HG02870 (cell line): ENCODE measurements around the gene CDK19.
"Not testable (repeated sequence)": the region's sequence is repeated elsewhere in the genome, so short reads cannot be mapped to it uniquely, and the experiment has no call there.

Experiments used
- ATAC-seq: cut with Tn5 transposase; IDR thresholded peaks from one replicate; pipeline ENCODE4 v1.9.1; 2021; ENCODE audit warnings: mild to moderate bottlenecking, moderate library complexity; ENCODE audit not compliant: unreplicated experiment

Gene CDK19

GRCh38 chr6:110592765-110593164 is 222.5 kb downstream of the CDK19 start:
- ATAC-seq = no peak

GRCh38 chr6:110590821-110591351 is 224.4 kb downstream of the CDK19 start:
- ATAC-seq = peak; percentile 31

- peak; percentile 91 for ATAC-seq
These were observed 225.3 kb downstream of the CDK19 start for GRCh38 chr6:110589865-110590513.

GRCh38 chr6:110587328-110587727 is 227.9 kb downstream of the CDK19 start:
- ATAC-seq = no peak

- ATAC-seq = no peak
These were observed 233.6 kb downstream of the CDK19 start for GRCh38 chr6:110581679-110582078.

- ATAC-seq = not testable (repeated sequence)
These were observed 237.6 kb downstream of the CDK19 start for GRCh38 chr6:110577596-110578167.

GRCh38 chr6:110575925-110576463 is 239.3 kb downstream of the CDK19 start:
- ATAC-seq = no peak

- no peak for ATAC-seq
These were observed 240.5 kb downstream of the CDK19 start for GRCh38 chr6:110574817-110575216.

GRCh38 chr6:110573537-110573936 is 241.7 kb downstream of the CDK19 start:
- ATAC-seq = no peak

- no peak for ATAC-seq
These were observed 242.1 kb downstream of the CDK19 start for GRCh38 chr6:110573136-110573535.

GRCh38 chr6:110567957-110568696 is 247.1 kb downstream of the CDK19 start:
- no peak for ATAC-seq

GRCh38 chr6:110566346-110567125 is 248.7 kb downstream of the CDK19 start:
- ATAC-seq = no peak

- no peak for ATAC-seq
These were observed 250.4 kb downstream of the CDK19 start for GRCh38 chr6:110564703-110565421.

- ATAC-seq = no peak
These were observed 251.6 kb downstream of the CDK19 start for GRCh38 chr6:110563711-110564110.

- no peak for ATAC-seq
These were observed 252.9 kb downstream of the CDK19 start for GRCh38 chr6:110562316-110562915.

- ATAC-seq = no peak
These were observed 253.6 kb downstream of the CDK19 start for GRCh38 chr6:110561696-110562095.

GRCh38 chr6:110561008-110561396 is 254.3 kb downstream of the CDK19 start:
- no peak for ATAC-seq

- no peak for ATAC-seq
These were observed 254.8 kb downstream of the CDK19 start for GRCh38 chr6:110560239-110561007.
